HepG2 (cell line): ENCODE results near the gene ARMC8. TPM values are rescaled to one million over a fixed set of nuclear protein-coding genes. Genes with fewer than 3 reads are reported as not detected.

ENCODE experiments used
- HDAC1 ChIP-seq: sonication (generic); formaldehyde crosslinking; IDR thresholded peaks from 2 replicates; pipeline ENCODE4 v1.5.1; 2020; ENCODE audit warnings: mild to moderate bottlenecking, missing genetic modification reagents
- IKZF1 ChIP-seq: fragments of 450-650 bp; IDR thresholded peaks from 2 replicates; pipeline ENCODE4 v1.7.1; 2016
- PHF21A ChIP-seq: sonication (generic); formaldehyde crosslinking; IDR thresholded peaks from 2 replicates; pipeline ENCODE4 v1.5.0; 2020; ENCODE audit warnings: mild to moderate bottlenecking, missing genetic modification reagents
- RBAK ChIP-seq: sonication (generic); formaldehyde crosslinking; IDR thresholded peaks from 2 replicates; pipeline ENCODE4 v1.5.1; 2020; ENCODE audit warnings: mild to moderate bottlenecking, missing genetic modification reagents
- YEATS2 ChIP-seq: sonication (generic); formaldehyde crosslinking; IDR thresholded peaks from 2 replicates; pipeline ENCODE4 v1.4.0; 2020; ENCODE audit warnings: missing genetic modification reagents, borderline replicate concordance
- ZC3H4 ChIP-seq: sonication (generic); formaldehyde crosslinking; IDR thresholded peaks from 2 replicates; pipeline ENCODE4 v1.4.0; 2020; ENCODE audit warnings: missing genetic modification reagents, borderline replicate concordance
- ZFP36 ChIP-seq: fragments of 150-350 bp; IDR thresholded peaks from 2 replicates; pipeline ENCODE4 v1.6.1; 2018; ENCODE audit warnings: borderline replicate concordance, low read length, low read depth; ENCODE audit not compliant: partially characterized antibody
- ZFP36L2 ChIP-seq: sonication (generic); formaldehyde crosslinking; IDR thresholded peaks from 2 replicates; pipeline ENCODE4 v1.4.0; 2020; ENCODE audit warnings: missing genetic modification reagents
- ZFP37 ChIP-seq: sonication (generic); formaldehyde crosslinking; IDR thresholded peaks from 2 replicates; pipeline ENCODE4 v1.4.0; 2020; ENCODE audit warnings: missing genetic modification reagents, borderline replicate concordance
- ZNF792 ChIP-seq: IDR thresholded peaks from 2 replicates; pipeline ENCODE4 v1.6.1; 2016
- ZNF839 ChIP-seq: sonication (generic); formaldehyde crosslinking; IDR thresholded peaks from 2 replicates; pipeline ENCODE4 v1.4.0; 2020; ENCODE audit warnings: missing genetic modification reagents, mild to moderate bottlenecking, borderline replicate concordance
- ZSCAN31 ChIP-seq: sonication (generic); formaldehyde crosslinking; IDR thresholded peaks from 2 replicates; pipeline ENCODE4 v1.5.0; 2020; ENCODE audit warnings: low read depth, mild to moderate bottlenecking, missing genetic modification reagents
- polyA plus RNA-seq, 8 experiments: library from polyadenylated mRNA; depleted of rRNA in 3 of 8; stranded (reverse) in 7 of 8; unstranded in 1 of 8; fragments of >200 nt; fragmentation: Illumina TruSeq in 4 of 8; extraction: Trizol in 4 of 8; gene quantifications; 2 replicates each; pipeline versions ENCODE4 v1.2.1 to v1.2.3, GENCODE V29; 2011 to 2016; ENCODE audit warnings: low read depth in 4 of 8, missing spikeins in 1 of 8, mixed read lengths in 1 of 8; ENCODE audit not compliant: insufficient read depth in 1 of 8
- total RNA-seq, 5 experiments: library from RNA; depleted of rRNA; stranded (reverse); fragments of >200 nt; fragmentation: Illumina TruSeq; extraction: Trizol; gene quantifications; 2 replicates each; pipeline ENCODE4 v1.2.3, GENCODE V29; 2016; ENCODE audit warnings: low read depth in 1 of 5
- TF ChIP-seq, protein P1 (sequence below): IDR thresholded peaks from 2 replicates; pipeline ENCODE4 v1.6.1; 2016
- TF ChIP-seq, protein P2 (sequence below): sonication (generic); formaldehyde crosslinking; conservative IDR thresholded peaks from 2 replicates; pipeline ENCODE4 v1.4.0; 2020; ENCODE audit warnings: missing genetic modification reagents
- TF ChIP-seq, protein P3 (sequence below): sonication (generic); formaldehyde crosslinking; IDR thresholded peaks from 2 replicates; pipeline ENCODE4 v1.4.0; 2020; ENCODE audit warnings: missing genetic modification reagents
- TF ChIP-seq, protein P4 (sequence below): sonication (generic); formaldehyde crosslinking; IDR thresholded peaks from 2 replicates; pipeline ENCODE4 v1.4.0; 2020; ENCODE audit warnings: missing genetic modification reagents

ARMC8 gene
- total and polyA plus RNA-seq, 2 of the 13 experiments (the other 11 are each of a cell fraction or from before 2014, with no cell fraction given), result 38.9 to 55.3 TPM

DNA sequence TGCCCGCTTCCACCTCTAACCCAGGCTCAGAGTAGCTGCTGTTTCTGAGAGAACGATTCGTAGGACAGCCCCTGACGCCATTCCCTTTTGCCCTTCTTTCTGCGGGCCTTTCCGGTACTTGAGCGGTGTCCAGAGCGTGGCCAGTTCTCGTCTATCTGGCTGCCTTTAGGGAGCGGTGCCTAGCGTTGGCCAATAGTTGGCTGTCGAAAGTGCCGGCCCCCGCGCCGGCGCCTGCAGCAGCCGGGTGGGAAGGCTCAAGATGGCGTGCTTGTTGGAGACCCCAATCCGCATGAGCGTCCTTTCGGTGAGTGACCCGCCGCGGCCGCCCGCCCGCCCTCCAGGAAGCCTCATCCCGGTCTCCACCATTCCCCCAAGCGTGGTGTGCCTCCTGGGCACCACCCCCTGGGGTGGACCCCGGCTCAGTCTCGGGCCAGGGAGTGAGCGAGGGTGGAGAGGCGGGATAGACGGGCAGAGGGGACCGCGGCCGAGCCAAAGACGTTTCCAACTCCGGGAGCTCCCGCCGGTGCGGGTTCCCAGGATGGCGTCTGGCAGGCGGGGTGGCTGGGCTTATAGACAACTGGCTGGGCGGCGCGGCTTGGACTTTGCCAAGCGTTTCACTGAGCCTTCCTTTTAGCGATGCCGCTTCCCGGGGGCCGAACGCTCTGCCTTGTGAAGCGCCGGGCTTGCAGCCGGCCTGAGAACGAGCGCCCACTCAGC, at the start of gene ARMC8 (continued):
- TF ChIP-seq, protein P1, sequence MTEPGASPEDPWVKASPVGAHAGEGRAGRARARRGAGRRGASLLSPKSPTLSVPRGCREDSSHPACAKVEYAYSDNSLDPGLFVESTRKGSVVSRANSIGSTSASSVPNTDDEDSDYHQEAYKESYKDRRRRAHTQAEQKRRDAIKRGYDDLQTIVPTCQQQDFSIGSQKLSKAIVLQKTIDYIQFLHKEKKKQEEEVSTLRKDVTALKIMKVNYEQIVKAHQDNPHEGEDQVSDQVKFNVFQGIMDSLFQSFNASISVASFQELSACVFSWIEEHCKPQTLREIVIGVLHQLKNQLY (CRISPR knock-in tag), result no peak; the same call in 1 of the 2 replicates
- TF ChIP-seq, protein P2, sequence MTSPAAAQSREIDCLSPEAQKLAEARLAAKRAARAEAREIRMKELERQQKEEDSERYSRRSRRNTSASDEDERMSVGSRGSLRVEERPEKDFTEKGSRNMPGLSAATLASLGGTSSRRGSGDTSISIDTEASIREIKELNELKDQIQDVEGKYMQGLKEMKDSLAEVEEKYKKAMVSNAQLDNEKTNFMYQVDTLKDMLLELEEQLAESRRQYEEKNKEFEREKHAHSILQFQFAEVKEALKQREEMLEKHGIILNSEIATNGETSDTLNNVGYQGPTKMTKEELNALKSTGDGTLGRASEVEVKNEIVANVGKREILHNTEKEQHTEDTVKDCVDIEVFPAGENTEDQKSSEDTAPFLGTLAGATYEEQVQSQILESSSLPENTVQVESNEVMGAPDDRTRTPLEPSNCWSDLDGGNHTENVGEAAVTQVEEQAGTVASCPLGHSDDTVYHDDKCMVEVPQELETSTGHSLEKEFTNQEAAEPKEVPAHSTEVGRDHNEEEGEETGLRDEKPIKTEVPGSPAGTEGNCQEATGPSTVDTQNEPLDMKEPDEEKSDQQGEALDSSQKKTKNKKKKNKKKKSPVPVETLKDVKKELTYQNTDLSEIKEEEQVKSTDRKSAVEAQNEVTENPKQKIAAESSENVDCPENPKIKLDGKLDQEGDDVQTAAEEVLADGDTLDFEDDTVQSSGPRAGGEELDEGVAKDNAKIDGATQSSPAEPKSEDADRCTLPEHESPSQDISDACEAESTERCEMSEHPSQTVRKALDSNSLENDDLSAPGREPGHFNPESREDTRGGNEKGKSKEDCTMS (CRISPR knock-in tag), result peak; percentile 66; the same call in 1 of the 2 replicates
- TF ChIP-seq IKZF1, result no peak
- TF ChIP-seq PHF21A (CRISPR knock-in tag), result 0 out of 2 replicates have a peak, but pooled peaks have one; percentile 58
- no peak for TF ChIP-seq ZFP36L2
- TF ChIP-seq RBAK (CRISPR knock-in tag), result no peak
- no peak for TF ChIP-seq ZFP37
- TF ChIP-seq ZSCAN31, result peak; percentile 89; the same call in 1 of the 2 replicates
- TF ChIP-seq ZFP36, result no peak
- no peak for TF ChIP-seq ZC3H4
- peak; percentile 44; the same call in 1 of the 2 replicates for TF ChIP-seq HDAC1
- TF ChIP-seq ZNF839 (CRISPR knock-in tag), result no peak
- peak; percentile 64; the same call in 1 of the 2 replicates for TF ChIP-seq YEATS2
- peak; percentile 43; the same call in 1 of the 2 replicates for TF ChIP-seq ZNF792 (CRISPR knock-in tag)
- TF ChIP-seq, protein P3, sequence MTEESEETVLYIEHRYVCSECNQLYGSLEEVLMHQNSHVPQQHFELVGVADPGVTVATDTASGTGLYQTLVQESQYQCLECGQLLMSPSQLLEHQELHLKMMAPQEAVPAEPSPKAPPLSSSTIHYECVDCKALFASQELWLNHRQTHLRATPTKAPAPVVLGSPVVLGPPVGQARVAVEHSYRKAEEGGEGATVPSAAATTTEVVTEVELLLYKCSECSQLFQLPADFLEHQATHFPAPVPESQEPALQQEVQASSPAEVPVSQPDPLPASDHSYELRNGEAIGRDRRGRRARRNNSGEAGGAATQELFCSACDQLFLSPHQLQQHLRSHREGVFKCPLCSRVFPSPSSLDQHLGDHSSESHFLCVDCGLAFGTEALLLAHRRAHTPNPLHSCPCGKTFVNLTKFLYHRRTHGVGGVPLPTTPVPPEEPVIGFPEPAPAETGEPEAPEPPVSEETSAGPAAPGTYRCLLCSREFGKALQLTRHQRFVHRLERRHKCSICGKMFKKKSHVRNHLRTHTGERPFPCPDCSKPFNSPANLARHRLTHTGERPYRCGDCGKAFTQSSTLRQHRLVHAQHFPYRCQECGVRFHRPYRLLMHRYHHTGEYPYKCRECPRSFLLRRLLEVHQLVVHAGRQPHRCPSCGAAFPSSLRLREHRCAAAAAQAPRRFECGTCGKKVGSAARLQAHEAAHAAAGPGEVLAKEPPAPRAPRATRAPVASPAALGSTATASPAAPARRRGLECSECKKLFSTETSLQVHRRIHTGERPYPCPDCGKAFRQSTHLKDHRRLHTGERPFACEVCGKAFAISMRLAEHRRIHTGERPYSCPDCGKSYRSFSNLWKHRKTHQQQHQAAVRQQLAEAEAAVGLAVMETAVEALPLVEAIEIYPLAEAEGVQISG (CRISPR knock-in tag), result peak; percentile 83
- TF ChIP-seq, protein P4, sequence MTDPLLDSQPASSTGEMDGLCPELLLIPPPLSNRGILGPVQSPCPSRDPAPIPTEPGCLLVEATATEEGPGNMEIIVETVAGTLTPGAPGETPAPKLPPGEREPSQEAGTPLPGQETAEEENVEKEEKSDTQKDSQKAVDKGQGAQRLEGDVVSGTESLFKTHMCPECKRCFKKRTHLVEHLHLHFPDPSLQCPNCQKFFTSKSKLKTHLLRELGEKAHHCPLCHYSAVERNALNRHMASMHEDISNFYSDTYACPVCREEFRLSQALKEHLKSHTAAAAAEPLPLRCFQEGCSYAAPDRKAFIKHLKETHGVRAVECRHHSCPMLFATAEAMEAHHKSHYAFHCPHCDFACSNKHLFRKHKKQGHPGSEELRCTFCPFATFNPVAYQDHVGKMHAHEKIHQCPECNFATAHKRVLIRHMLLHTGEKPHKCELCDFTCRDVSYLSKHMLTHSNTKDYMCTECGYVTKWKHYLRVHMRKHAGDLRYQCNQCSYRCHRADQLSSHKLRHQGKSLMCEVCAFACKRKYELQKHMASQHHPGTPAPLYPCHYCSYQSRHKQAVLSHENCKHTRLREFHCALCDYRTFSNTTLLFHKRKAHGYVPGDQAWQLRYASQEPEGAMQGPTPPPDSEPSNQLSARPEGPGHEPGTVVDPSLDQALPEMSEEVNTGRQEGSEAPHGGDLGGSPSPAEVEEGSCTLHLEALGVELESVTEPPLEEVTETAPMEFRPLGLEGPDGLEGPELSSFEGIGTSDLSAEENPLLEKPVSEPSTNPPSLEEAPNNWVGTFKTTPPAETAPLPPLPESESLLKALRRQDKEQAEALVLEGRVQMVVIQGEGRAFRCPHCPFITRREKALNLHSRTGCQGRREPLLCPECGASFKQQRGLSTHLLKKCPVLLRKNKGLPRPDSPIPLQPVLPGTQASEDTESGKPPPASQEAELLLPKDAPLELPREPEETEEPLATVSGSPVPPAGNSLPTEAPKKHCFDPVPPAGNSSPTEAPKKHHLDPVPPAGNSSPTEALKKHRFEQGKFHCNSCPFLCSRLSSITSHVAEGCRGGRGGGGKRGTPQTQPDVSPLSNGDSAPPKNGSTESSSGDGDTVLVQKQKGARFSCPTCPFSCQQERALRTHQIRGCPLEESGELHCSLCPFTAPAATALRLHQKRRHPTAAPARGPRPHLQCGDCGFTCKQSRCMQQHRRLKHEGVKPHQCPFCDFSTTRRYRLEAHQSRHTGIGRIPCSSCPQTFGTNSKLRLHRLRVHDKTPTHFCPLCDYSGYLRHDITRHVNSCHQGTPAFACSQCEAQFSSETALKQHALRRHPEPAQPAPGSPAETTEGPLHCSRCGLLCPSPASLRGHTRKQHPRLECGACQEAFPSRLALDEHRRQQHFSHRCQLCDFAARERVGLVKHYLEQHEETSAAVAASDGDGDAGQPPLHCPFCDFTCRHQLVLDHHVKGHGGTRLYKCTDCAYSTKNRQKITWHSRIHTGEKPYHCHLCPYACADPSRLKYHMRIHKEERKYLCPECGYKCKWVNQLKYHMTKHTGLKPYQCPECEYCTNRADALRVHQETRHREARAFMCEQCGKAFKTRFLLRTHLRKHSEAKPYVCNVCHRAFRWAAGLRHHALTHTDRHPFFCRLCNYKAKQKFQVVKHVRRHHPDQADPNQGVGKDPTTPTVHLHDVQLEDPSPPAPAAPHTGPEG (CRISPR knock-in tag), result no peak
